Muscle of back (tissue), 11 donors: ENCODE results near the gene KCP. TPM values are rescaled to one million over a fixed set of nuclear protein-coding genes. Genes with fewer than 3 reads are reported as not detected.

Experiments used
- DNase-seq, 3 donors: peaks; one replicate each; pipeline versions ENCODE4 v3.0.0 to v3.0.0-alpha.2; 2013
- polyA plus RNA-seq, 10 donors: library from polyadenylated mRNA; unstranded; fragments of 120-200 nt; gene quantifications; one replicate each; pipeline ENCODE4 v1.2.1, GENCODE V29; 2013; ENCODE audit not compliant: insufficient read length in 10 of 10

The KCP gene
- polyA plus RNA-seq, 10 donors, result 0.48 to 1.8 (median 1.3) TPM

GRCh38 chr7:128908750-128909624 is 1.5 kb downstream of the KCP start:
- DNase-seq, result no peak

GRCh38 chr7:128906766-128907559 is 3.5 kb downstream of the KCP start:
- no peak for DNase-seq

- no peak for DNase-seq
These were observed 4.3 kb downstream of the KCP start for GRCh38 chr7:128906001-128906765.

GRCh38 chr7:128904381-128905197 is 5.9 kb downstream of the KCP start:
- no peak for DNase-seq

GRCh38 chr7:128903621-128904361 is 6.7 kb downstream of the KCP start:
- no peak for DNase-seq

GRCh38 chr7:128902761-128903585 is 7.5 kb downstream of the KCP start:
- no peak for DNase-seq

- no peak for DNase-seq
These were observed 10.3 kb downstream of the KCP start for GRCh38 chr7:128900237-128900636.

GRCh38 chr7:128899392-128899791 is 11.1 kb downstream of the KCP start:
- DNase-seq, result no peak

- DNase-seq, result no peak
These were observed 15.2 kb downstream of the KCP start for GRCh38 chr7:128895320-128895719.

- DNase-seq, result no peak
These were observed 16.4 kb downstream of the KCP start for GRCh38 chr7:128894101-128894440.

- no peak for DNase-seq
These were observed 17.0 kb downstream of the KCP start for GRCh38 chr7:128893251-128894100.

GRCh38 chr7:128892521-128893250 is 17.8 kb downstream of the KCP start:
- no peak for DNase-seq

GRCh38 chr7:128891942-128892269 is 18.6 kb downstream of the KCP start:
- no peak for DNase-seq

GRCh38 chr7:128891110-128891941 is 19.2 kb downstream of the KCP start:
- DNase-seq, result no peak

GRCh38 chr7:128890306-128891109 is 20.0 kb downstream of the KCP start:
- DNase-seq, result no peak

GRCh38 chr7:128889121-128889520 is 21.4 kb downstream of the KCP start:
- no peak for DNase-seq

GRCh38 chr7:128888756-128889095 is 21.8 kb downstream of the KCP start:
- DNase-seq, result no peak
